Measurements from ENCODE around the gene MCUR1.

Gene MCUR1

GRCh38 chr6:13763740-13764381 lies 50.5 kb downstream of the MCUR1 start:
- TF ChIP-seq FOXM1 (IDR thresholded peaks at IDR 0.05; ENCODE audit: borderline replicate concordance, low read depth) (no peak), ZBTB7A (IDR thresholded peaks at IDR 0.05; ENCODE audit: low read depth) (no peak), USF1 (IDR thresholded peaks at IDR 0.05) (no peak), YY1 (IDR thresholded peaks at IDR 0.05; ENCODE audit: low read depth) (no peak), REST (IDR thresholded peaks at IDR 0.05; ENCODE audit: low read depth) (no peak), NFIC (IDR thresholded peaks at IDR 0.05) (no peak), TEAD4 (IDR thresholded peaks at IDR 0.05) (no peak), TAF1 (IDR thresholded peaks at IDR 0.05; ENCODE audit: low read depth) (no peak), TCF12 (IDR thresholded peaks at IDR 0.05; ENCODE audit: low read depth) (no peak), CREB1 (IDR thresholded peaks at IDR 0.05; ENCODE audit: low read depth) (no peak), EP300 (IDR thresholded peaks at IDR 0.05; ENCODE audit: borderline replicate concordance) (no peak), EGR1 (IDR thresholded peaks at IDR 0.05) (no peak), RAD21 (IDR thresholded peaks at IDR 0.05; ENCODE audit: low read depth) (no peak), CEBPB (IDR thresholded peaks at IDR 0.05) (no peak)
- TF ChIP-seq, protein P1, sequence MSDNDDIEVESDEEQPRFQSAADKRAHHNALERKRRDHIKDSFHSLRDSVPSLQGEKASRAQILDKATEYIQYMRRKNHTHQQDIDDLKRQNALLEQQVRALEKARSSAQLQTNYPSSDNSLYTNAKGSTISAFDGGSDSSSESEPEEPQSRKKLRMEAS (IDR thresholded peaks at IDR 0.05), result no peak

DNA sequence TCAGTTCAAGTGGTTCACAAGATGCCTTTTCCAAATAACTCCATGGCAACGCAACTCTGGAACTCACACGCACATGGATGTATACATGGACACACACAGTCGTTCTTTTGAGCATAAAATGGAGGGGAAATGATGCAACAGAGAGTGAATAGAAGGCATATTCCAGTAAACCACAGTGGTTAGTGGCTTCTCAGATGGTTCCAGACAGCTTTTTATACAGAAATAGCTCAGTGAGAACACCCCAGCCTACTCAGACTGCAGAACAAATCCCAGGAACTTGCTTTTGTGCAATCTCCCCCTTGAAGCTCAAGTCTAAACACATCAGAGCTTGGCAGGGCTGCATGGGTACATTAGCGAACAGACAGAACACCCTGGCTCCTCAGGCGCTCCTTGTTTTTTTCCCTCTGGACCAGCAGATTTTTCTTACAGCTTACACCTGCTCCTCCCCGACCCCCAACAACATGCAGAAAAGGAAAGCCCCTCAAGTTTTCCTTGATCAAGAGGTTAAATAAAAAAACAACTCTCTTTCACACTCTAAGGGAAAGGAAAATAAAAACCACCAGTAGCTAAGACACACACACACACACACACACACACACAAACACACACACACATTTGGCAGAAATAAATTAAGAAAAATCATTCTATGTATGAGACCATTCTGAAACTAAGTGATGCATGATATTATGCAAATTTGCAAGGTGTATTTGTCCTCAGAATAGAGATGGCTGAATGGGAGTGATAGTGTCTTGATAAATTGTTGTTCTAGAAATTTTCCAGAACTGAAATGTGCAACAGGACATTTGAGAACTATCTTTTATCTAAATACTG lies 51.5 kb downstream of the MCUR1 start:
- TF ChIP-seq REST (IDR thresholded peaks at IDR 0.05; ENCODE audit: low read depth), result no peak

- no peak for TF ChIP-seq TEAD4 (IDR thresholded peaks at IDR 0.05)
- no peak for TF ChIP-seq TAF1 (IDR thresholded peaks at IDR 0.05; ENCODE audit: low read depth)
- TF ChIP-seq TCF12 (IDR thresholded peaks at IDR 0.05; ENCODE audit: low read depth), result no peak
- no peak for TF ChIP-seq EP300 (IDR thresholded peaks at IDR 0.05; ENCODE audit: borderline replicate concordance)
These were observed 52.9 kb downstream of the MCUR1 start for GRCh38 chr6:13761361-13762036.

DNA sequence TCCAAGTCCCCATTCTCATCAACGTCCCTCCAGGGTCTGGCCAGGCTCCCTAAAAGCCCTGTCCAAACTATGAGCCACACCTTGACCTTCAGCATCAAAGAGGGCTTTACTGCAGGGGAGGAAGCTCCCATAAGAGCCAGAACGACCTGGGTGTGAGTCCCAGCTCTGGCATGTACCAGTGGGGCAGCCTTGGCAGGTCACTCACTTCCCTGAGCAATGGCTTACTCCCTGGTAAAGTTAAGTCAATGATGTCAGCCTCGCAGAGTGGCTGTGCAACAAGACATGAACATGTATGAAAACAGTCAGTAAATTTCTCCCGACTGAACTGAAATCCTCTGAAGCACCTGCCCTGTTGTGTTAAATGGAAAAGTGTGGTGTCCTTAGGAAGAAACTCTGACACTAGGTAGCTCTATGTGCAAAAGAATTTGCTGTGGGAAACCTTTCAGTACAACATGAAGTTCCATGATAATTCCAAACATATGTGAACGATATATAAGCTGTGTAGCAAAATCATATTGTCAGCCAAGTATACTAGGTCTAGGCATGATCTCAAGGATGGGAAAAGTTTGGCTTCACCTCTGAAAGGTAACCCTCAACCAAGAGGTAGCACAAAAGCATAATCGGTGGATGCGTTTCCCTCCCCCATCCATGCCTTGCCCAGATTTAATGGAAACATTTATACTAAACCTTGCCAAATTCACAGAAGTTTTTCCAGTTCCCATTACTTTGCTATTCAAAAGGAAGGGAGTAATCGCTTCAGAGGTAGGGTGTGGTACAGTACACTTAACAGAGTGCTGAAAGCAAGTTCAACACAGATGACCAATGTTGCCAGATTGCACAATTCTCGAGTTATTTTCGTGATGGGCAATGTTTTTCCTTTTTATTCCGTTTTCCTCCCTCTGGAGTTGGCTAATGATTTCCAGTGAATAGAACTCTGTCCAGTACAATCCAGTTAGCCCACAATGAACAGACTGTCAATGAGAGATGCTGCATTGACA lies 53.8 kb downstream of the MCUR1 start:
- TF ChIP-seq, protein P1 (IDR thresholded peaks at IDR 0.05), result no peak
- TF ChIP-seq EP300 (IDR thresholded peaks at IDR 0.05; ENCODE audit: borderline replicate concordance), result no peak
- no peak for TF ChIP-seq TCF12 (IDR thresholded peaks at IDR 0.05; ENCODE audit: low read depth)
- no peak for TF ChIP-seq REST (IDR thresholded peaks at IDR 0.05; ENCODE audit: low read depth)
- no peak for TF ChIP-seq EGR1 (IDR thresholded peaks at IDR 0.05)
- TF ChIP-seq YY1 (IDR thresholded peaks at IDR 0.05; ENCODE audit: low read depth), result no peak
- no peak for TF ChIP-seq CEBPB (IDR thresholded peaks at IDR 0.05)
- no peak for TF ChIP-seq FOXM1 (IDR thresholded peaks at IDR 0.05; ENCODE audit: borderline replicate concordance, low read depth)
- no peak for TF ChIP-seq TAF1 (IDR thresholded peaks at IDR 0.05; ENCODE audit: low read depth)
- no peak for TF ChIP-seq CREB1 (IDR thresholded peaks at IDR 0.05; ENCODE audit: low read depth)
- no peak for TF ChIP-seq TEAD4 (IDR thresholded peaks at IDR 0.05)
